Measurements from ENCODE around the gene ADCY5.
"Not testable (repeated sequence)": the region's sequence is repeated elsewhere in the genome, so short reads cannot be mapped to it uniquely, and the experiment has no call there.

The ADCY5 gene

DNA sequence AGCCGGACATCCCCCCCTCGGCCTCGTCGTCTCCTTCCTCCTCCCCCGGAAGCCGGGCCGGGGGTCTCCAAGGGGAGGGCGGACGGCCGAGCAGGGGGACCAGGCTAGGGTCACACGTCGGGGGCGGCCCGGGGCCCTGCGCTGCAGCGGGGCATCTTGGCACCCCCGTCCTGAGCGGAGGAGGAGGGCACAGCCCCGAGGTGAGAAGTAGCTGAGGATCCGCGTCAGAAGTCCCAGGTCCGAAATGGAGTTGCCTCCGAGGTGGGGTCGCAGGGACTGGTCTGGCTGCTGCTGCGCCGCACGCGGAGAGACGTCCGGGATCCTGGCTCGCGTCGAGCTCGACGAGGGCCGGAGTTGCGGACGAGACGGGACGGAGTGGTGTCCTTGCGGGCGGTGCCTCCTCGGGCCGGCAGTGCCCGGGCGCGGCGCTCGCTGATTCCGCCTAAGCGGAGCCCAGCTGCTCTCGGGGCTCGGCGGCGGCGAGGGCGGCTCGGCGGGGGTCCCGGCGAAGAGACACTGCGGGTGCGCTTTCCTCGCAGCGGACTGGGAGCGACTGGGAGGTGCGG lies at the start of gene ADCY5:
Gene ADCY5 (minus strand): TSS at position 555 of the 566 bp plus-strand sequence. CDS start 545 bp downstream, at position 10.
- no peak for DNase-seq

- DNase-seq: no peak
Measured at GRCh38 chr3:123493912-123494311, 45.0 kb upstream of the ADCY5 start.

DNA sequence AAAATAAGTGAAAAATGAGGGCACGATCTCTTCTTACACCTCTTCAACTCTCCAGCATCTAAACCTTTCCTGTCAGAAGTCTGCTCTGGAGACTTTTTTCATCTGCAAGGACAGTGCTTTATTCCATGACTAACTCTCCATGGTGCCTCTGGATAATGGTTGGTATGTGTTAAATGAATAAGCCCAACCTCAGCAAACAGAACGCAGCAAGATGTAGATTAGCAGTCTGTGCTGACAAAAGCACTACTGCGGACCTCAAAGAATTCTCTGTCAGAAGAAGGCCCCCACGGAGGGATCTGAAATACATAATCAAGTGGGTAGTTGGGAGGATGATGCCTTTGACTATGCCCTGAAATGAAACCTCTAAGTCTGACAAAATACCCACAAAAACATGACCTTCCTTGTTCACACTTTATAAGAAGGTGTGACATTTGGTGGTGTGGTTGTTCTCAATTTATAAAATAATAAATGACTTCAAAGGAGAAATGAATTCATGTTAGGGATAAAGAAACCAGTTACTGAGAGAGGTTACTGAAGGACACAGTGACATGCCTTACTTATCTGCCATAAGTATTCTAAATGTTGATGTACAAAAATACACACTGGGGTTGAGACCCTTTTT lies 43.2 kb upstream of the ADCY5 start:
- no peak for DNase-seq

GRCh38 chr3:123489400-123490004 lies 40.6 kb upstream of the ADCY5 start:
- DNase-seq: peak; percentile 26 to 54

DNA sequence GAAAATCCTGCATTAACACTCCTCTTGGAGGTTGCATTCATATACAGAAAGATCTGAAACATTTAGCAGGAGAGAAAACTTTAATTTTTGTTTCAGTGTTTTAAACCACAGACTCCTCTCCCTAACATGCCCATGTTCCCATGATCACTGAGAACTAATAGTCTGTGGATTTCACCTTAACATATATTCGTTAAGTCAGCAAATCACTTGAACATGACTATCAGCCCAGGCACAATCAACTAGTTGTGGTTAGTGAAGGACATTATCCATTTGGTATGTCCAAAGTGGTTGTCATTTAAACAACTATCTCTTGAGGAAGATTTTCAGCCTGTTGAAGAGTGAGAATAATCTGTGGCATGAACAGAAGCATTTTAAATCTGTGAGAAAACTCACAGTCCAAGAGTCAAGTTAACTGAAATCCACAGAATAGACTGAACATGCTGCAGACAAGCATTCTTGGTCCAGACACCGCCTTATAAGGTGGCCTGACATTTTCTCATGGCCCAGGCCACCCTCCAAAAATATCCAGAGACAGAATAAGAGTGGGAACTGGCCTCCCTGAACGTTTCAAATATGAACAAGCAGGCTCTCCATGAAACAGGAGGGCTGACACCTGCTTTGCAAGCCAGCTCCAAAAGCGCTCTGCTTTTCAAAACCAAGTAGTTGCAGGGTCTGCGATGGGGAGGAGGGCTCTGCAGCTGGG lies 39.9 kb upstream of the ADCY5 start:
- DNase-seq: no peak

GRCh38 chr3:123487063-123487462 lies 38.2 kb upstream of the ADCY5 start:
- DNase-seq: not testable (repeated sequence)

GRCh38 chr3:123486460-123486859 lies 37.6 kb upstream of the ADCY5 start:
- DNase-seq: no peak

DNA sequence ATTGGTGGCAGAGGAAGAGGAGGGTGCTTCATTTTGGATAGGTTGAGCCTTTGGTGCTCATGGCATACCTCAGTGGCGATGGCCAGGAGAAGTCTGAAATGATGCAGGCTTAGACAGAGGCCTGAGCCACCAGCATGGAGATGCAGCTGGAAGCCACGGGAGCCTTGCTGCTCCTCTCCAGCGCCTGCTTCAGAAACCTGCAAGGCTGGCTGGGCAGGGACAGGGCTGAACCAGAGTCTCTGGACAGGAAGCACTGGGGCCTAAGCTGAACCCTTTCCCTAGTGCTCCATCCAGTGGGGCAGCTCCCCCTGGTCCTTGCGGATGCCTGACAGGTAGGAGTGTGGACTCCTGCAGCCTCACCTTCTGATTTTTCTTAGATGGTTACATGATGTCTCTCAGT lies 36.7 kb upstream of the ADCY5 start:
- no peak for DNase-seq

- no peak for DNase-seq
Measured at GRCh38 chr3:123483146-123483545, 34.3 kb upstream of the ADCY5 start.

DNA sequence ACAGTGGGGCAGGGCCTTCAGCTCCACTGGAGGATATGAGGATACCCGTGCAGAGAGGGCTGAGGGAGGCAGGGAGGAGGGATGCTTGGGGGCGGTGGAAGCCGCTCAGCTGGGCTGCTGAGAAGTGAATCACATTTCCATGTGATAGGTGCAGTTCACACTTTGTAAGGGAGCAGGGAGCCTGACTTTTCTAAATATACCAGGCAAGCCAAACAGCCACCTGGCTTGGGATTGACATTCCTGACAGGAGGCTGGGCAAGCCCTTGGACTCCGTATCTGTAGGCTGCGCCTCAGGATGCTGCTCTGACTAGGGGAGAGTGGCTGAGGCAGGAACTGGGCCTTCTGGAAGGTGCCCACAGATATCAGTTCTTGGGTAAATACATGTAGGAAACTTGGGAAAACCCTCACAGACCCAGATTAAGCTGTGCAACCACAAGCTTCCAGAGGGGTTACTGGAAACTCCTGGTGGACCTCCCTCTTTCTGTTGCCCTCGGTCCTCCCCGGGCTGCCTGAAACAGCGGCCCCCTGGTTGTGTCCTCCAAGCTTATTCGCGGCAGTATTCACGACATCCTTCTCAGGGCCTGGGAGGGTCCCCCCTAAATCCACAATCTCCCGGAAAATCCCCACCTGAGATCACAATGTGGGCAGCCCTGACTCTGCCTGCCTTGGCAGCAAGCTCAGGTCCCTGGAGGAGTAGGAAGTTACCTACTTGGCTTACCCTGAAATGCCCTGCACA lies 33.0 kb upstream of the ADCY5 start:
- no peak for DNase-seq

GRCh38 chr3:123481071-123481470 lies 32.2 kb upstream of the ADCY5 start:
- no peak for DNase-seq

GRCh38 chr3:123480428-123480827 lies 31.5 kb upstream of the ADCY5 start:
- DNase-seq: peak in 1 of 2 experiments; percentile 7

- no peak for DNase-seq
Measured at GRCh38 chr3:123479891-123480290, 31.0 kb upstream of the ADCY5 start.

DNA sequence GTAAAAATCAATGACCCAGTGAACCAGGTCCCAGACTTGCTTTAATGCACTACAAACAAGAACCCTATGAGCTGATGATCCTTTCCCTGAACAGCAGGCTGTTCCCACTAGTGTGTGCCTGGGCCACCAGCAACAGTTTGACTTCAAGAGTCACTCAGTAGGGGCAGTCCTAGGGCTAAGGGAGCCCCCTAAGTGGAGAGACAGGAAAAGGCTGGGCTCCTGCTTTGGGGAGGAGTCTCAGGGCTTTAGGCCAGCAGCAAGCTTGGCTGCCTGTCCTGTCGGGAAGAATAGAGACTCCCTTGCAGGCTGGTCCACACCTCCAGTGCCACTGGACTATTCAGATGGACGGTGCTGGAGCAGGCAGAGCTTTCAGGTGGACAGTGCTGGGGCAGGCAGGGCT lies 29.4 kb upstream of the ADCY5 start:
- no peak for DNase-seq

DNA sequence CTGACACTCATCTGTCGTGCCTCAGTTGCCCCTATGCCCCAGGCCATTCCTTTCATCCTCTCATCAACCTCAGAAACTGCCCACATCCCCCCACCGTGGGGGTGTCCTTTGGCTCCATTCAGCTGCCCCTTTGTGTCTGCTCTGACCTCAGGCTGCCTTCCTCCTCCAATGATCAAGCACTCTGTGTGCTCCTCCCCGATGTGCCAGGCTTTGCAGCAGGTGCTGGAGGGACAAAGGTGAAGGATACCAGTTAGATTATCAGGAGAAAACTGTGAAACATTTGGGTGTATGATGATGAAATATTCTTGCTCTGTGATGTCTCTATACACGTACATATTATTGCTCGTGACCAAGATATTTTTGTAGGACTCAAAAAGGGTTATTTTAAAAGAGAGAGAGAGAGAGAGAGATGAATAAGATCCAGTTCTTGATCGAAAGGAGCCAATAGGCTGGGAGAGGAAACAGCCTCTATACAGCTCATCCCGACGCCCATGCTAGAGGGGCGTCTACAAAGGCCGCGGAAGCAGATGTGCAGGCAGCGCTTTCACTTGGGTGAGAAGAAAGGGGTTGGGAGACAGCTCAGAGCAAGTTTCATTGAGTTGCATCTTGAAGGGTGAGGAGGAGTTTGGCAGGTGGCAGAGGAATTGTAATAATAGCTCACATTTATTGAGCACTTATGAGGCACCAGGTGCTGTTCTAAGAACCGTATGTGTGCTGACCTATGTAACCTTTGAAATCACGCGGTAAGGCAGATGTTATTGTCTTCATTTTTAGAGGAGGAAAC lies 28.3 kb upstream of the ADCY5 start:
- no peak for DNase-seq

- DNase-seq: no peak
Measured at GRCh38 chr3:123475786-123476185, 26.9 kb upstream of the ADCY5 start.

GRCh38 chr3:123471106-123471505 lies 22.2 kb upstream of the ADCY5 start:
- no peak for DNase-seq

- DNase-seq: no peak
Measured at GRCh38 chr3:123469323-123469995, 20.6 kb upstream of the ADCY5 start.

DNA sequence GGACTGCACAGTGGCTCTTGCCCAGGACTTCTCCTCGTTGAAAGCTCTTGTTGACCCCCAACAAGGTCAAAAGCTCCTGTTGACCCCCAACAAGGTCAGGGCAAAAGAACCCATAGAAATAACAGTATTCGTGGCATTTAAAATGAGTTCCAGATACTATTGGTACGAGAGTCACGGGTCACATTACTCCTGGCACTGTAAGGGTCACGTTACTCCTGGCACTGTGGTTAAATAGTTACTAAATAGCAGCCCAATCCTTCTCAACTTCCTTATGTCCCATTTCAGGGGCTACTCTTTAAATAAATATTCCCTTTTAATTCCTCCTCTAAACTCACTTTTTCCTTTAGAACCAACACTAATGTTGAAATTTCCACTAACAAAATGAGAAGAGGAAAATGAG lies 18.2 kb upstream of the ADCY5 start:
- DNase-seq: no peak

GRCh38 chr3:123464211-123464610 lies 15.3 kb upstream of the ADCY5 start:
- no peak for DNase-seq

DNA sequence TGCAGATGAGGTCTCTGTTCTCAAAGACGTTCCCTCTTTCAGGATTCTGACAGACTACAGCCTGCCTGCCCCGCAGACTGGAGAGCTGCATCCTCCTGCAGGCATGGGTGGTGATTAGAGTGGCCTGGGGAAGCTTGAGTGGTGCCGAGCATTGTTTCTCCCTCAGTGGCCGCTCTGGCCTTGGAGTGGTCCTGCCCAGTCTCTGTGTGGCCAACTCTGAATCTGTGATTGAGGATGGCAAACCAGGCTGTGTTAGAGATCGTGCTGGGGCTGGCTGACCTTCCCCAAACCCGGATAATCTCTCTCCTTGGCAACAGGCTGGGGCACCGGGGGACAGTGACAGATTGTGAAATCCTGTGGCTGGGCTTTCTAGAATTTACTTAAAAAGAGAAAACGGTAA lies 11.0 kb upstream of the ADCY5 start:
- DNase-seq: peak; percentile 59 to 69

DNA sequence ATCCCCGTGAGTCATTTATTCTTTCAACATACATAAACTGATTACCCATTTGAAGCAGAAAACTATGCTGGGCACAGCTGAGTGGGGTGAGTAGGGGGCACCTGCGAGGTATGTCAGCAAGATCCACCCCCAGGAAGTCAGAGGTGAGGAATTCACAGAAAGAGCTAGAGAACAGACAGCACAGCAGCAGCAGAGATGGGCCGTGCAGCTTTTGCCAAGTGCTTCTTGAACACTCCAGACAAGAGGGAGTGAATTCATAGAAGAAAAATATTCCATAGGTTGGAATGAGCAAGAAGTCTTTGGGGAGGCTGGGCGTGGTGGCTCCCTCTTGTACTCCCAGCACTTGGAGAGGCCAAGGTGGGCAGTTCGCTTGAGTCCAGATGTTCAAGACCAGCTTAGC lies 9.4 kb upstream of the ADCY5 start:
- DNase-seq: no peak

Measured in AML-193 (cell line).